ENCODE results near the gene TAS2R60.
"Not testable (repeated sequence)": the region's sequence is repeated elsewhere in the genome, so short reads cannot be mapped to it uniquely, and the experiment has no call there.

The TAS2R60 gene

GRCh38 chr7:143479055-143479766 is 36.0 kb downstream of the TAS2R60 start:
- no peak for DNase-seq

GRCh38 chr7:143480501-143480900 is 37.2 kb downstream of the TAS2R60 start:
- no peak for DNase-seq

GRCh38 chr7:143484119-143484518 is 40.9 kb downstream of the TAS2R60 start:
- DNase-seq: no peak

GRCh38 chr7:143485094-143485493 is 41.8 kb downstream of the TAS2R60 start:
- DNase-seq: no peak

- no peak for DNase-seq
Observed at GRCh38 chr7:143485500-143485899, 42.2 kb downstream of the TAS2R60 start.

GRCh38 chr7:143486266-143486665 is 43.0 kb downstream of the TAS2R60 start:
- DNase-seq: not testable (repeated sequence)

- DNase-seq: no peak
Observed at GRCh38 chr7:143487061-143487460, 43.8 kb downstream of the TAS2R60 start.

- no peak for DNase-seq
Observed at GRCh38 chr7:143487566-143487965, 44.3 kb downstream of the TAS2R60 start.

- no peak for DNase-seq
Observed at GRCh38 chr7:143490717-143491306, 47.6 kb downstream of the TAS2R60 start.

- no peak for DNase-seq
Observed at GRCh38 chr7:143492043-143492471, 48.8 kb downstream of the TAS2R60 start.

GRCh38 chr7:143492799-143493739 is 49.8 kb downstream of the TAS2R60 start:
- no peak for DNase-seq

GRCh38 chr7:143493751-143494150 is 50.5 kb downstream of the TAS2R60 start:
- DNase-seq: no peak
